OCI-LY1 (cell line): ENCODE data around the gene MAP3K4.

Experiments used
- H2AFZ ChIP-seq: fragments of 200-600 bp; sonication (generic), shearing (Covaris generic); 2 replicates; pipeline ENCODE4 v1.6.0; 2014; ENCODE audit warnings: antibody characterized with exemption, mild to moderate bottlenecking, low read length
- H3F3A ChIP-seq: fragments of 200-600 bp; sonication (generic), shearing (Covaris generic); 2 replicates; pipeline ENCODE4 v1.6.0; 2014; ENCODE audit warnings: mild to moderate bottlenecking, antibody characterized with exemption, low read length, moderate library complexity; ENCODE audit not compliant: insufficient read depth
- H3K27ac ChIP-seq: fragments of 200-600 bp; sonication (generic); 2 replicates; pipeline ENCODE4 v1.5.1; 2014; ENCODE audit warnings: low read length, mixed run types, mild to moderate bottlenecking, low read depth; ENCODE audit not compliant: poor library complexity, severe bottlenecking
- H3K27me3 ChIP-seq: fragments of 200-600 bp; sonication (generic); 2 replicates; pipeline ENCODE4 v1.6.0; 2014; ENCODE audit warnings: antibody characterized with exemption, mild to moderate bottlenecking, low read length, moderate library complexity; ENCODE audit not compliant: insufficient read depth
- H3K36me3 ChIP-seq: fragments of 200-600 bp; sonication (generic); 2 replicates; pipeline ENCODE4 v1.6.1; 2014; ENCODE audit warnings: mild to moderate bottlenecking, antibody characterized with exemption, low read length, moderate library complexity, mixed read lengths; ENCODE audit not compliant: insufficient read depth
- H3K4me1 ChIP-seq: fragments of 200-600 bp; sonication (generic); 2 replicates; pipeline ENCODE4 v1.5.1; 2014; ENCODE audit warnings: mild to moderate bottlenecking, low read length, moderate library complexity; ENCODE audit not compliant: insufficient read depth, severe bottlenecking
- H3K4me2 ChIP-seq: fragments of 200-600 bp; sonication (generic), shearing (Covaris generic); 2 replicates; pipeline ENCODE4 v1.6.1; 2014; ENCODE audit warnings: low read length
- H3K4me3 ChIP-seq: fragments of 200-600 bp; sonication (generic); 2 replicates; pipeline ENCODE4 v1.5.1; 2014; ENCODE audit warnings: low read length, low read depth, mild to moderate bottlenecking, mixed read lengths; ENCODE audit not compliant: poor library complexity, severe bottlenecking
- H3K79me2 ChIP-seq: fragments of 200-600 bp; shearing (Covaris generic); 2 replicates; pipeline ENCODE4 v1.6.1; 2016; ENCODE audit warnings: mixed run types, low read length, mixed read lengths; ENCODE audit not compliant: insufficient read depth
- H3K9ac ChIP-seq: fragments of 200-600 bp; sonication (generic), shearing (Covaris generic); 2 replicates; pipeline ENCODE4 v1.6.1; 2014; ENCODE audit warnings: mild to moderate bottlenecking, low read length, mixed read lengths
- H3K9me2 ChIP-seq: fragments of 200-600 bp; sonication (generic), shearing (Covaris generic); 2 replicates; pipeline ENCODE4 v1.6.1; 2014; ENCODE audit warnings: low read depth, mild to moderate bottlenecking, low read length, mixed read lengths
- H3K9me3 ChIP-seq: fragments of 200-600 bp; shearing (Covaris generic); 2 replicates; pipeline ENCODE4 v1.6.1; 2014; ENCODE audit warnings: low read length, mixed read lengths
- H4K20me1 ChIP-seq: fragments of 200-600 bp; sonication (generic), shearing (Covaris generic); 2 replicates; pipeline ENCODE4 v1.6.0; 2016; ENCODE audit warnings: mild to moderate bottlenecking, low read length; ENCODE audit not compliant: insufficient read depth
- EZH2 ChIP-seq: fragments of 200-600 bp; sonication (generic), shearing (Covaris generic); IDR thresholded peaks from 2 replicates; pipeline ENCODE4 v1.8.0; 2017; ENCODE audit warnings: borderline replicate concordance, mixed run types, mild to moderate bottlenecking, antibody characterized with exemption, low read length, moderate library complexity, mixed read lengths
- TF ChIP-seq, protein P1 (sequence below): fragments of 200-600 bp; sonication (generic), shearing (Covaris generic); IDR thresholded peaks from 2 replicates; pipeline ENCODE4 v1.5.1; 2017; ENCODE audit warnings: mild to moderate bottlenecking, antibody characterized with exemption, low read length, moderate library complexity, mixed read lengths

The MAP3K4 gene

DNA sequence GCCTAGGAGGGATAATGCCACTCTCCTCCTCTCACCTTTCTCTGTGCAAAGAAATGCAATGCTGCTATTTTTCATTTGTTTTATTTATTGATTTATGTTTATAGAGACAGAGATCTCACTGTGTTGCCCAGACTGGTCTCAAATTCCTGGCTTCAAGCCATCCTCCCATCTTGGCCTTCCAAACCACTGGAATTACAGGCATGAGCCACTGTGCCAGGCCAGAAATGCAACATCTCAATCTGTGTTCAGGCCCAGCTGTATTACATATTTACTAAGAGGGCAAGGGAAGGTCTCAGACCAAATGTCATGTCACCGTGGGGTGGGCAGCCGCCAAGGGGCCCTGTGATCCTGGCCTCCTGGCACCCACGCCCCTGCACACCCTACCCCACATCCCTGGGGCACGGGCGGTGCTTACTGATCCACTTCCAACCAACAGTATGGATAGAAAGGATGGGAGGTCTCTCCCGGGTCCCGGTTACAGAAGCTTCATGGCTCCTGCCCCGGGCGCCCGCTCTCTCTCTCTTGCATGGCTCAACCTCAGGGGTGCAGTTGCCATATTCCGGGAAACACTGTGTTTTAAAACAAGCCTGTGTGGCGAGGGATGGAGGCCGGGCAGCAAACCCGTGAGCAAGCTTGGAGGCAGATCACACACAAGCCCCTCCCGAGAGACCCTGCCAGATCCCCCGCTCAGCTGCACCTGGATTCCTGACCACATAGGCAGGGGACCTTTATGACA is 170.5 kb downstream of the MAP3K4 start:
- Histone ChIP-seq H3K9me2 (no peaks in the 10 kb centered on the region), H3K4me1 (no peaks in the 10 kb centered on the region), H3K36me3 (no peaks in the 10 kb centered on the region), H3K79me2 (no peaks in the 10 kb centered on the region), H3K4me2 (no peak overlapping the region), H4K20me1 (no peaks in the 10 kb centered on the region), H3K9ac (no peak overlapping the region), H3K27ac (no peak overlapping the region), H3K9me3 (no peaks in the 10 kb centered on the region), H3K4me3 (no peak overlapping the region), H3K27me3 (peaks cover 6% of the 10 kb centered on the region; the same call in 1 of the 2 replicates), H2AFZ (no peak overlapping the region), H3F3A (no peaks in the 10 kb centered on the region)
- TF ChIP-seq, protein P1, sequence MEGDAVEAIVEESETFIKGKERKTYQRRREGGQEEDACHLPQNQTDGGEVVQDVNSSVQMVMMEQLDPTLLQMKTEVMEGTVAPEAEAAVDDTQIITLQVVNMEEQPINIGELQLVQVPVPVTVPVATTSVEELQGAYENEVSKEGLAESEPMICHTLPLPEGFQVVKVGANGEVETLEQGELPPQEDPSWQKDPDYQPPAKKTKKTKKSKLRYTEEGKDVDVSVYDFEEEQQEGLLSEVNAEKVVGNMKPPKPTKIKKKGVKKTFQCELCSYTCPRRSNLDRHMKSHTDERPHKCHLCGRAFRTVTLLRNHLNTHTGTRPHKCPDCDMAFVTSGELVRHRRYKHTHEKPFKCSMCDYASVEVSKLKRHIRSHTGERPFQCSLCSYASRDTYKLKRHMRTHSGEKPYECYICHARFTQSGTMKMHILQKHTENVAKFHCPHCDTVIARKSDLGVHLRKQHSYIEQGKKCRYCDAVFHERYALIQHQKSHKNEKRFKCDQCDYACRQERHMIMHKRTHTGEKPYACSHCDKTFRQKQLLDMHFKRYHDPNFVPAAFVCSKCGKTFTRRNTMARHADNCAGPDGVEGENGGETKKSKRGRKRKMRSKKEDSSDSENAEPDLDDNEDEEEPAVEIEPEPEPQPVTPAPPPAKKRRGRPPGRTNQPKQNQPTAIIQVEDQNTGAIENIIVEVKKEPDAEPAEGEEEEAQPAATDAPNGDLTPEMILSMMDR: no peak
- TF ChIP-seq EZH2: no peak

DNA sequence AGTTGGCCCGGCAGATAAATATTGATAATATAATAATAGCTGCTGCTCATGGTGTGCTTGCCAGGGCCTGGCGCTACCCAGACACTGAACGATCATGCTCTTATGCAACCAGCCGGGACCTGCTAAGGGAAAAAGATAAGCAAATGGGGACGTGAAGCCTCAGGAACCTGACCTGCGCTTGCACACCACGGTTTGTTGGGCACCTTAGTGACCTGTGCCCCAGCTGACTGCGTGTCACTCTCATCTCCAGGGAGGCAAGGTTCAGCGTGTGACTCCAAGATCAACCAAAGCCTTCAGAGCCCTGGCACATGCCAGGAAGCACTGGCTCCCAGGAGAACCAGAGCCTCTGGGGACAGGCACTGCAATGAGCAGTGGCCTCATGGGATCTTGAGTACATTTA is 171.2 kb downstream of the MAP3K4 start:
- no peak for TF ChIP-seq EZH2
- TF ChIP-seq, protein P1: no peak
- Histone ChIP-seq H3K36me3 (no peaks in the 10 kb centered on the region), H3K4me1 (no peaks in the 10 kb centered on the region), H3K4me2 (no peak overlapping the region), H2AFZ (no peak overlapping the region), H3K27me3 (peaks cover 6% of the 10 kb centered on the region; the same call in 1 of the 2 replicates), H4K20me1 (no peaks in the 10 kb centered on the region), H3K79me2 (no peaks in the 10 kb centered on the region), H3K27ac (no peak overlapping the region), H3K4me3 (no peak overlapping the region), H3K9me3 (no peaks in the 10 kb centered on the region), H3F3A (no peaks in the 10 kb centered on the region), H3K9ac (no peak overlapping the region), H3K9me2 (no peaks in the 10 kb centered on the region)

DNA sequence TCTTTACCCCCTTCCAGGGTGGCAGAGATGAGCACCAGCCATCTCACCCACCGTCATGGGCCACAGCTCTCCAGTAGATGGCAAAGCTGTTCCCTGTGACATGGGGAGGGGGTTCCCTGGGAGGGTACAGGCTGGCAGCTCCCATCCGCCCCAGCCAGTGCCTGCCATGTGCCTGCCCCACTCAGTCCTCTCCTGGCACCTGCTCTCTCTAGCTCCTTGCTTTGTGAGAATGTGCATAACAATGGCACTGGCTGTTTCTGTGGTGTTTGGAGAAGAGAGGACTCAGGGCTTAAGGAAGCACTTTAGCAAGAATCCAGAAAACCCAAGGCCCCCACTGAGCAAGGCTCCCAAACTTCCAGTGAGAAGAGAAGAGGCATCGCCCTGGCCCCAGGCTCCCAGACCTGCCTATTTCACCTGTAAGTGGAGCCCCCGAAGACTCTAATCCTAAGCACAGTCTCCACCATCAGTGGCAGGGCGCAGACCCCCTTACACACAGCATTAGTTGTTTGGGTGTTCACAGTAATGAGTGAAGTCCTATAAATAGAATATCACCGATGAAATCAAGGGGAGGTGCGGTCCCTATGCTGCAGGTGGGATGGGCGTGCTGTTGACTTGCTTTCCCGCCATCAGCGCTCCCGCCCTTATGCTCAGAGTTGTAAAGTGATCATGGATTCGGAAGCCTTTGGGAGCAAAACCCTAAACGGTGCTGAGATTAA is 172.1 kb downstream of the MAP3K4 start:
- no peak overlapping the region for H2AFZ ChIP-seq
- H3K9me2 ChIP-seq: no peaks in the 10 kb centered on the region
- H3K27me3 ChIP-seq: peaks cover 6% of the 10 kb centered on the region; the same call in 1 of the 2 replicates
- no peaks in the 10 kb centered on the region for H3K9me3 ChIP-seq
- no peaks in the 10 kb centered on the region for H3K79me2 ChIP-seq
- no peaks in the 10 kb centered on the region for H3F3A ChIP-seq
- no peak overlapping the region for H3K4me3 ChIP-seq
- TF ChIP-seq, protein P1: no peak
- no peak for TF ChIP-seq EZH2
- H3K4me2 ChIP-seq: no peak overlapping the region
- no peak overlapping the region for H3K9ac ChIP-seq
- H3K36me3 ChIP-seq: no peaks in the 10 kb centered on the region
- no peaks in the 10 kb centered on the region for H4K20me1 ChIP-seq
- no peak overlapping the region for H3K27ac ChIP-seq
- H3K4me1 ChIP-seq: no peaks in the 10 kb centered on the region
